GM12892 (cell line): ENCODE results near the gene ACOT7.

Experiments used
- POLR2AphosphoS5 ChIP-seq: IDR thresholded peaks from 2 replicates; pipeline ENCODE4 v1.6.1; 2011; ENCODE audit warnings: low read depth, low read length, control low read depth
- TAF1 ChIP-seq: IDR thresholded peaks from 2 replicates; pipeline ENCODE4 v1.6.1; 2011; ENCODE audit warnings: low read depth, mild to moderate bottlenecking, control low read depth, low read length, borderline replicate concordance

GRCh38 chr1:6248932-6249738 lies 144.4 kb downstream of the ACOT7 start:
- no peak for TF ChIP-seq TAF1
- no peak for TF ChIP-seq POLR2AphosphoS5
